RKO (cell line): Measurements from ENCODE around the gene MT1HL1.
"Not testable (repeated sequence)": the region's sequence is repeated elsewhere in the genome, so short reads cannot be mapped to it uniquely, and the experiment has no call there.

Source experiments
- DNase-seq: peaks from one replicate; pipeline ENCODE4 v3.0.0-alpha.2; 2016; ENCODE audit warnings: low spot score

The MT1HL1 gene

GRCh38 chr1:236978740-236979139, 25.5 kb downstream of the MT1HL1 start:
- no peak for DNase-seq

GRCh38 chr1:236975461-236975860, 28.8 kb downstream of the MT1HL1 start:
- no peak for DNase-seq

- DNase-seq, result not testable (repeated sequence)
These were observed 30.2 kb downstream of the MT1HL1 start for GRCh38 chr1:236974025-236974424.

- no peak for DNase-seq
These were observed 37.6 kb downstream of the MT1HL1 start for GRCh38 chr1:236966636-236967035.

GRCh38 chr1:236963920-236964319, 40.3 kb downstream of the MT1HL1 start:
- DNase-seq, result no peak

GRCh38 chr1:236959112-236959511, 45.1 kb downstream of the MT1HL1 start:
- no peak for DNase-seq

- DNase-seq, result no peak
These were observed 47.0 kb downstream of the MT1HL1 start for GRCh38 chr1:236957235-236957634.
